ENCODE data around the gene THEMIS. TPM values are rescaled to one million over a fixed set of nuclear protein-coding genes. Genes with fewer than 3 reads are reported as not detected.

The THEMIS gene
- total and polyA plus RNA-seq, 10 of the 15 experiments (the other 5 are each of a cell fraction or from before 2014, with no cell fraction given): 0.06 to 1.5 (median 0.08) TPM; not detected in 6

DNA sequence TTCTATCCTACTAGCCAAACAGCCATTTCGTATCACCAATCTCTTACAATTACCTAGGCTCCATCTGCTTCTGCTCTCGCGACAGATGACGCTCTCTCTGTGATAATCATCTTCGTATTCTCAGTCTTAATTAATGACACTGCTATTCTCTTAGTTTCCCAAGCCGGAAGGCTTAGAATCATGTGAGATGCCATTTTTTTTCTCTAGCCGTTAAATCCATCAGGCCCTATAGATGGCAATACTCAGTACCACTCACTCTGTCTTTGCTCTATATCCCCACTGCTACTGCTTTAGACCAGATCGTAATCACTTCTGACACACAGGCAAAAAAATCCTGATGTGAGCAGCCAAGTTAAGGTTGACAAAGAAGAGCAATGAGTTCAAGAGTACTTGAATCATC is 2.1 kb upstream of the THEMIS start (continued):
- TF ChIP-seq, protein P1, sequence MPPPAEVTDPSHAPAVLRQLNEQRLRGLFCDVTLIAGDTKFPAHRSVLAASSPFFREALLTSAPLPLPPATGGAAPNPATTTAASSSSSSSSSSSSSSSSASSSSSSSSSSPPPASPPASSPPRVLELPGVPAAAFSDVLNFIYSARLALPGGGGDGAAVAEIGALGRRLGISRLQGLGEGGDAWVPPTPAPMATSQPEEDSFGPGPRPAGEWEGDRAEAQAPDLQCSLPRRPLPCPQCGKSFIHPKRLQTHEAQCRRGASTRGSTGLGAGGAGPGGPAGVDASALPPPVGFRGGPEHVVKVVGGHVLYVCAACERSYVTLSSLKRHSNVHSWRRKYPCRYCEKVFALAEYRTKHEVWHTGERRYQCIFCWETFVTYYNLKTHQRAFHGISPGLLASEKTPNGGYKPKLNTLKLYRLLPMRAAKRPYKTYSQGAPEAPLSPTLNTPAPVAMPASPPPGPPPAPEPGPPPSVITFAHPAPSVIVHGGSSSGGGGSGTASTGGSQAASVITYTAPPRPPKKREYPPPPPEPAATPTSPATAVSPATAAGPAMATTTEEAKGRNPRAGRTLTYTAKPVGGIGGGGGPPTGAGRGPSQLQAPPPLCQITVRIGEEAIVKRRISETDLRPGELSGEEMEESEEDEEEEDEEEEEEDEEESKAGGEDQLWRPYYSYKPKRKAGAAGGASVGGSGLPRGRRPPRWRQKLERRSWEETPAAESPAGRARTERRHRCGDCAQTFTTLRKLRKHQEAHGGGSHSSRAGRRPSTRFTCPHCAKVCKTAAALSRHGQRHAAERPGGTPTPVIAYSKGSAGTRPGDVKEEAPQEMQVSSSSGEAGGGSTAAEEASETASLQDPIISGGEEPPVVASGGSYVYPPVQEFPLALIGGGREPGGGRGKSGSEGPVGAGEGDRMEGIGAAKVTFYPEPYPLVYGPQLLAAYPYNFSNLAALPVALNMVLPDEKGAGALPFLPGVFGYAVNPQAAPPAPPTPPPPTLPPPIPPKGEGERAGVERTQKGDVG (CRISPR knock-in tag; IDR thresholded peaks at IDR 0.05): no peak
- TF ChIP-seq DPF2 (IDR thresholded peaks at IDR 0.05) (no peak), MXI1 (IDR thresholded peaks at IDR 0.05; ENCODE audit: low read depth, low read length) (no peak), FOS (IDR thresholded peaks at IDR 0.05; ENCODE audit: borderline replicate concordance, extremely low read depth, insufficient read length) (no peak), SREBF2 (IDR thresholded peaks at IDR 0.05; ENCODE audit: low read length) (no peak), PAX5 (IDR thresholded peaks at IDR 0.05; ENCODE audit: borderline replicate concordance, low read depth, low read length) (no peak)
- TF ChIP-seq, protein P2, sequence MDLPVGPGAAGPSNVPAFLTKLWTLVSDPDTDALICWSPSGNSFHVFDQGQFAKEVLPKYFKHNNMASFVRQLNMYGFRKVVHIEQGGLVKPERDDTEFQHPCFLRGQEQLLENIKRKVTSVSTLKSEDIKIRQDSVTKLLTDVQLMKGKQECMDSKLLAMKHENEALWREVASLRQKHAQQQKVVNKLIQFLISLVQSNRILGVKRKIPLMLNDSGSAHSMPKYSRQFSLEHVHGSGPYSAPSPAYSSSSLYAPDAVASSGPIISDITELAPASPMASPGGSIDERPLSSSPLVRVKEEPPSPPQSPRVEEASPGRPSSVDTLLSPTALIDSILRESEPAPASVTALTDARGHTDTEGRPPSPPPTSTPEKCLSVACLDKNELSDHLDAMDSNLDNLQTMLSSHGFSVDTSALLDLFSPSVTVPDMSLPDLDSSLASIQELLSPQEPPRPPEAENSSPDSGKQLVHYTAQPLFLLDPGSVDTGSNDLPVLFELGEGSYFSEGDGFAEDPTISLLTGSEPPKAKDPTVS (IDR thresholded peaks at IDR 0.05; ENCODE audit: low read depth, low read length): no peak

DNA sequence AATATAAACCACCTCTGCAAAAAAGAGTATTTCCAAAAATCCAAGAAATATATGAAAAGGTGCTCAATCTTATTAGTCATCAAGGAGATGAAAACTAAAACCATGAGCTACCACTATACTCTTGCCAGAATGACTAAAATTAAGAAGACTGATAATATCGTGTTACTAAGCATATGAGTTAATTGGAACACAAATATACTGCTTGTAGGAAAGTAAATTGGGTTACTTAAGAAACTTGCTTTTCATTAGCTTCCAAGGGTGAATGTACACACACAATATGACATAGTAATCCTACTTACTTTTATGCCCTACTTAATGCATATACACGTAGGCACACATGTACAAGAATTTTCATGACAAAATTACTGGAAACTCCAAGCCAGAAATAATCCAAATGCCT is 3.4 kb downstream of the THEMIS start:
- POLR2A ChIA-PET: no interaction called here
- H2AFZ ChIP-seq (ENCODE audit: control insufficient read depth, low read depth, low read length): no peak overlapping the region
- no peaks in the 10 kb centered on the region for H3K79me2 ChIP-seq (ENCODE audit: control insufficient read depth, insufficient read depth, low read length)
- no peak overlapping the region for H3K9ac ChIP-seq (ENCODE audit: control insufficient read depth, insufficient read depth, low read length)
- H3K4me1 ChIP-seq (ENCODE audit: control insufficient read depth, insufficient read depth, low read length): no peaks in the 10 kb centered on the region
- ATAC-seq (no peak), DNase-seq (ENCODE audit: low read depth, low spot score) (no peak), FAIRE-seq (no peak)
- in situ Hi-C loops (cut with MboI): no loop called here
- no peaks in the 10 kb centered on the region for H4K20me1 ChIP-seq (ENCODE audit: control insufficient read depth, insufficient read depth)
- SMC1A ChIA-PET (ENCODE audit: uncharacterized antibody, unreplicated experiment): no interaction called here
- no TSS peak for BruUV-seq (replicated peaks)
- H3K9me3 ChIP-seq (replicated peaks; ENCODE audit: control insufficient read depth, insufficient read depth, low read length): no peaks in the 10 kb centered on the region
- no peaks in the 10 kb centered on the region for H3K27me3 ChIP-seq (replicated peaks in 1 of 2; ENCODE audit: control insufficient read depth in 2 of 2, insufficient read depth in 2 of 2, low read length in 1 of 2)
- CTCF ChIA-PET: no interaction called here
- H3K36me3 ChIP-seq (ENCODE audit: control insufficient read depth in 2 of 2, insufficient read depth in 2 of 2, low read length in 1 of 2): no peaks in the 10 kb centered on the region
- intact Hi-C loops (cut with micrococcal nuclease; ENCODE audit: unreplicated experiment): no loop called here
- RAD21 ChIA-PET (ENCODE audit: unreplicated experiment): no interaction called here
- H3K4me3 ChIP-seq: no peak overlapping the region
- no peak overlapping the region for H3K4me2 ChIP-seq (ENCODE audit: control insufficient read depth, insufficient read depth)
- no peak overlapping the region for H3K27ac ChIP-seq (ENCODE audit: control insufficient read depth, insufficient read depth)
- WGBS (ENCODE audit: insufficient coverage, insufficient replicate concordance, low lambda C conversion rate, missing lambda C conversion rate): 0% methylated on average over 2 of the region's 2 CpGs
- TF ChIP-seq LARP7 (IDR thresholded peaks at IDR 0.05) (no peak), RAD51 (IDR thresholded peaks at IDR 0.05) (no peak), JUNB (IDR thresholded peaks at IDR 0.05) (no peak), ZNF274 (IDR thresholded peaks at IDR 0.05; ENCODE audit: insufficient read depth, insufficient read length) (no peak), TAF1 (IDR thresholded peaks at IDR 0.05; ENCODE audit: borderline replicate concordance, low read depth, low read length) (no peak), CREM (IDR thresholded peaks at IDR 0.05; ENCODE audit: low read depth) (no peak), ASH2L (IDR thresholded peaks at IDR 0.05; ENCODE audit: borderline replicate concordance, low read depth) (no peak)
- TF ChIP-seq, protein P3, sequence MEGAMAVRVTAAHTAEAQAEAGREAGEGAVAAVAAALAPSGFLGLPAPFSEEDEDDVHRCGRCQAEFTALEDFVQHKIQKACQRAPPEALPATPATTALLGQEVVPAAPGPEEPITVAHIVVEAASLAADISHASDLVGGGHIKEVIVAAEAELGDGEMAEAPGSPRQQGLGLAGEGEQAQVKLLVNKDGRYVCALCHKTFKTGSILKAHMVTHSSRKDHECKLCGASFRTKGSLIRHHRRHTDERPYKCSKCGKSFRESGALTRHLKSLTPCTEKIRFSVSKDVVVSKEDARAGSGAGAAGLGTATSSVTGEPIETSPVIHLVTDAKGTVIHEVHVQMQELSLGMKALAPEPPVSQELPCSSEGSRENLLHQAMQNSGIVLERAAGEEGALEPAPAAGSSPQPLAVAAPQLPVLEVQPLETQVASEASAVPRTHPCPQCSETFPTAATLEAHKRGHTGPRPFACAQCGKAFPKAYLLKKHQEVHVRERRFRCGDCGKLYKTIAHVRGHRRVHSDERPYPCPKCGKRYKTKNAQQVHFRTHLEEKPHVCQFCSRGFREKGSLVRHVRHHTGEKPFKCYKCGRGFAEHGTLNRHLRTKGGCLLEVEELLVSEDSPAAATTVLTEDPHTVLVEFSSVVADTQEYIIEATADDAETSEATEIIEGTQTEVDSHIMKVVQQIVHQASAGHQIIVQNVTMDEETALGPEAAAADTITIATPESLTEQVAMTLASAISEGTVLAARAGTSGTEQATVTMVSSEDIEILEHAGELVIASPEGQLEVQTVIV (IDR thresholded peaks at IDR 0.05; ENCODE audit: borderline replicate concordance, partially characterized antibody): no peak

Data from GM12878 (cell line).